ENCODE data around the gene NINL.
"Not testable (repeated sequence)": the region's sequence is repeated elsewhere in the genome, so short reads cannot be mapped to it uniquely, and the experiment has no call there.

NINL gene

GRCh38 chr20:25561771-25562170 lies 23.6 kb downstream of the NINL start:
- not testable (repeated sequence) for H3K36me3 ChIP-seq (ENCODE audit: control insufficient read depth, insufficient read depth, low read length); H3K4me1 ChIP-seq (ENCODE audit: control insufficient read depth, insufficient read depth, low read length); H3K27ac ChIP-seq (ENCODE audit: insufficient read depth, low read depth, low read length, poor library complexity, severe bottlenecking); H3K27me3 ChIP-seq (ENCODE audit: control insufficient read depth, insufficient read depth, low read length, poor library complexity, severe bottlenecking); H3K4me3 ChIP-seq (ENCODE audit: insufficient read depth, low read depth, low read length); H3K9me3 ChIP-seq (ENCODE audit: control insufficient read depth, low read length)
- WGBS, 2 experiments = 97 to 98% methylated on average over 31 of the region's 31 CpGs

- Histone ChIP-seq H3K9me3 (ENCODE audit: control insufficient read depth, low read length) (no peaks in the 10 kb centered on the region), H3K4me3 (ENCODE audit: insufficient read depth, low read depth, low read length) (no peak overlapping the region), H3K27me3 (ENCODE audit: control insufficient read depth, insufficient read depth, low read length, poor library complexity, severe bottlenecking) (no peaks in the 10 kb centered on the region), H3K36me3 (ENCODE audit: control insufficient read depth, insufficient read depth, low read length) (no peaks in the 10 kb centered on the region), H3K27ac (ENCODE audit: insufficient read depth, low read depth, low read length, poor library complexity, severe bottlenecking) (no peak overlapping the region), H3K4me1 (ENCODE audit: control insufficient read depth, insufficient read depth, low read length) (peaks cover 9% of the 10 kb centered on the region)
- 76 to 77% methylated on average over 6 of the region's 6 CpGs for WGBS, 2 experiments
These were observed 31.5 kb downstream of the NINL start for GRCh38 chr20:25553819-25554296.

- Histone ChIP-seq H3K4me3 (ENCODE audit: insufficient read depth, low read depth, low read length) (no peak overlapping the region), H3K9me3 (ENCODE audit: control insufficient read depth, low read length) (no peaks in the 10 kb centered on the region), H3K27me3 (ENCODE audit: control insufficient read depth, insufficient read depth, low read length, poor library complexity, severe bottlenecking) (no peaks in the 10 kb centered on the region), H3K4me1 (ENCODE audit: control insufficient read depth, insufficient read depth, low read length) (peaks cover 9% of the 10 kb centered on the region), H3K27ac (ENCODE audit: insufficient read depth, low read depth, low read length, poor library complexity, severe bottlenecking) (no peak overlapping the region), H3K36me3 (ENCODE audit: control insufficient read depth, insufficient read depth, low read length) (no peaks in the 10 kb centered on the region)
- WGBS, 2 experiments = 96 to 97% methylated on average over 5 of the region's 5 CpGs
These were observed 32.4 kb downstream of the NINL start for GRCh38 chr20:25552977-25553376.

- WGBS, 2 experiments = 92% methylated on average over 6 of the region's 6 CpGs
- Histone ChIP-seq H3K27me3 (ENCODE audit: control insufficient read depth, insufficient read depth, low read length, poor library complexity, severe bottlenecking) (no peaks in the 10 kb centered on the region), H3K4me3 (ENCODE audit: insufficient read depth, low read depth, low read length) (no peak overlapping the region), H3K9me3 (ENCODE audit: control insufficient read depth, low read length) (no peaks in the 10 kb centered on the region), H3K27ac (ENCODE audit: insufficient read depth, low read depth, low read length, poor library complexity, severe bottlenecking) (no peak overlapping the region), H3K4me1 (ENCODE audit: control insufficient read depth, insufficient read depth, low read length) (peaks cover 9% of the 10 kb centered on the region), H3K36me3 (ENCODE audit: control insufficient read depth, insufficient read depth, low read length) (no peaks in the 10 kb centered on the region)
These were observed 33.7 kb downstream of the NINL start for GRCh38 chr20:25551413-25552215.

- WGBS, 2 experiments = 39 to 48% methylated on average over 7 of the region's 7 CpGs
- H3K4me3 ChIP-seq (ENCODE audit: insufficient read depth, low read depth, low read length); H3K36me3 ChIP-seq (ENCODE audit: control insufficient read depth, insufficient read depth, low read length); H3K27me3 ChIP-seq (ENCODE audit: control insufficient read depth, insufficient read depth, low read length, poor library complexity, severe bottlenecking); H3K27ac ChIP-seq (ENCODE audit: insufficient read depth, low read depth, low read length, poor library complexity, severe bottlenecking); H3K9me3 ChIP-seq (ENCODE audit: control insufficient read depth, low read length); H3K4me1 ChIP-seq (ENCODE audit: control insufficient read depth, insufficient read depth, low read length): not testable (repeated sequence)
These were observed 34.5 kb downstream of the NINL start for GRCh38 chr20:25550645-25551337.

- no peak overlapping the region for H3K27ac ChIP-seq (ENCODE audit: insufficient read depth, low read depth, low read length, poor library complexity, severe bottlenecking)
- H3K9me3 ChIP-seq (ENCODE audit: control insufficient read depth, low read length) = no peaks in the 10 kb centered on the region
- 87 to 88% methylated on average over 10 of the region's 10 CpGs for WGBS, 2 experiments
- no peaks in the 10 kb centered on the region for H3K36me3 ChIP-seq (ENCODE audit: control insufficient read depth, insufficient read depth, low read length)
- H3K27me3 ChIP-seq (ENCODE audit: control insufficient read depth, insufficient read depth, low read length, poor library complexity, severe bottlenecking) = no peaks in the 10 kb centered on the region
- H3K4me1 ChIP-seq (ENCODE audit: control insufficient read depth, insufficient read depth, low read length) = peaks cover 9% of the 10 kb centered on the region
- no peak overlapping the region for H3K4me3 ChIP-seq (ENCODE audit: insufficient read depth, low read depth, low read length)
These were observed 35.4 kb downstream of the NINL start for GRCh38 chr20:25549843-25550477.

- WGBS, 2 experiments = 88% methylated on average over 15 of the region's 15 CpGs
- no peaks in the 10 kb centered on the region for H3K9me3 ChIP-seq (ENCODE audit: control insufficient read depth, low read length)
- peaks cover 13% of the 10 kb centered on the region for H3K4me1 ChIP-seq (ENCODE audit: control insufficient read depth, insufficient read depth, low read length)
- H3K36me3 ChIP-seq (ENCODE audit: control insufficient read depth, insufficient read depth, low read length) = no peaks in the 10 kb centered on the region
- H3K27me3 ChIP-seq (ENCODE audit: control insufficient read depth, insufficient read depth, low read length, poor library complexity, severe bottlenecking) = no peaks in the 10 kb centered on the region
- H3K4me3 ChIP-seq (ENCODE audit: insufficient read depth, low read depth, low read length) = no peak overlapping the region
- H3K27ac ChIP-seq (ENCODE audit: insufficient read depth, low read depth, low read length, poor library complexity, severe bottlenecking) = no peak overlapping the region
These were observed 36.1 kb downstream of the NINL start for GRCh38 chr20:25549172-25549773.

- H3K36me3 ChIP-seq (ENCODE audit: control insufficient read depth, insufficient read depth, low read length) = no peaks in the 10 kb centered on the region
- H3K4me1 ChIP-seq (ENCODE audit: control insufficient read depth, insufficient read depth, low read length) = peaks cover 13% of the 10 kb centered on the region
- H3K4me3 ChIP-seq (ENCODE audit: insufficient read depth, low read depth, low read length) = no peak overlapping the region
- 90 to 94% methylated on average over 13 to 14 of the region's 14 CpGs for WGBS, 2 experiments
- H3K27me3 ChIP-seq (ENCODE audit: control insufficient read depth, insufficient read depth, low read length, poor library complexity, severe bottlenecking) = no peaks in the 10 kb centered on the region
- H3K27ac ChIP-seq (ENCODE audit: insufficient read depth, low read depth, low read length, poor library complexity, severe bottlenecking) = no peak overlapping the region
- H3K9me3 ChIP-seq (ENCODE audit: control insufficient read depth, low read length) = no peaks in the 10 kb centered on the region
These were observed 36.7 kb downstream of the NINL start for GRCh38 chr20:25548613-25549086.

- Histone ChIP-seq H3K27ac (ENCODE audit: insufficient read depth, low read depth, low read length, poor library complexity, severe bottlenecking) (no peak overlapping the region), H3K4me3 (ENCODE audit: insufficient read depth, low read depth, low read length) (no peak overlapping the region), H3K4me1 (ENCODE audit: control insufficient read depth, insufficient read depth, low read length) (peaks cover 13% of the 10 kb centered on the region), H3K36me3 (ENCODE audit: control insufficient read depth, insufficient read depth, low read length) (no peaks in the 10 kb centered on the region), H3K9me3 (ENCODE audit: control insufficient read depth, low read length) (no peaks in the 10 kb centered on the region), H3K27me3 (ENCODE audit: control insufficient read depth, insufficient read depth, low read length, poor library complexity, severe bottlenecking) (no peaks in the 10 kb centered on the region)
- 65% methylated on average over 3 of the region's 3 CpGs for WGBS, 2 experiments
These were observed 37.3 kb downstream of the NINL start for GRCh38 chr20:25547999-25548398.

- 82 to 83% methylated on average over 4 of the region's 4 CpGs for WGBS, 2 experiments
- Histone ChIP-seq H3K27ac (ENCODE audit: insufficient read depth, low read depth, low read length, poor library complexity, severe bottlenecking) (no peak overlapping the region), H3K9me3 (ENCODE audit: control insufficient read depth, low read length) (no peaks in the 10 kb centered on the region), H3K36me3 (ENCODE audit: control insufficient read depth, insufficient read depth, low read length) (no peaks in the 10 kb centered on the region), H3K4me3 (ENCODE audit: insufficient read depth, low read depth, low read length) (no peak overlapping the region), H3K27me3 (ENCODE audit: control insufficient read depth, insufficient read depth, low read length, poor library complexity, severe bottlenecking) (no peaks in the 10 kb centered on the region), H3K4me1 (ENCODE audit: control insufficient read depth, insufficient read depth, low read length) (peaks cover 13% of the 10 kb centered on the region)
These were observed 38.3 kb downstream of the NINL start for GRCh38 chr20:25547063-25547462.

Measured in ectodermal cell (in vitro differentiated cells).